ENCODE results near the gene HSCB. TPM values are rescaled to one million over a fixed set of nuclear protein-coding genes. Genes with fewer than 3 reads are reported as not detected.

HSCB gene
- total RNA-seq, 1 donor from 2014 or later: 16.6 TPM

DNA sequence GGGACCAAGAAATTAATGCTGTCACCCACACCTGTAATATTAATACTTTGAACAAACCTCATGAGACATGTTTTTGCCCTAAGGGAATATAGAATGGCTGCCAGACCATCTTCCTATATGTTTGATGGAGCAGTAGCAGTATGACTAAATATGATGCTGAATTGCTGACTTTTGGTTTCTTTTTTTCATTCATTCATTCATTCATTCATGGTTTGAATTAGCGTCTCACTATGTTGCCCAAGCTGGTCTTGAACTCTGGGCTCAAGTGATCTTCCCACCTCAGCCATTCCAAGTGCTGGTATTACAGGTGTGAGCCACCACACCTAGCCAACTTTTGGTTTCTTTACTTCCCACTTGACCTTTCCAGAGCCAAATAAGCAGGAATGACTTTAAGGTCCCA lies 38.5 kb downstream of the HSCB start:
- H3K9me3 Mint-ChIP-seq: no peaks in the 10 kb centered on the region
- no peaks in the 10 kb centered on the region for H3K27me3 Mint-ChIP-seq (ENCODE audit: insufficient read depth)
- peaks cover 44% of the 10 kb centered on the region for H3K36me3 Mint-ChIP-seq (ENCODE audit: low read depth)
- no peak overlapping the region for H3K4me3 Mint-ChIP-seq
- DNase-seq (ENCODE audit: low spot score): no peak
- H3K4me1 Mint-ChIP-seq (ENCODE audit: low read depth): peaks cover 19% of the 10 kb centered on the region
- intact Hi-C loops (cut with micrococcal nuclease): no loop called here
- peak overlapping the region; percentile 32 for H3K27ac Mint-ChIP-seq

DNA sequence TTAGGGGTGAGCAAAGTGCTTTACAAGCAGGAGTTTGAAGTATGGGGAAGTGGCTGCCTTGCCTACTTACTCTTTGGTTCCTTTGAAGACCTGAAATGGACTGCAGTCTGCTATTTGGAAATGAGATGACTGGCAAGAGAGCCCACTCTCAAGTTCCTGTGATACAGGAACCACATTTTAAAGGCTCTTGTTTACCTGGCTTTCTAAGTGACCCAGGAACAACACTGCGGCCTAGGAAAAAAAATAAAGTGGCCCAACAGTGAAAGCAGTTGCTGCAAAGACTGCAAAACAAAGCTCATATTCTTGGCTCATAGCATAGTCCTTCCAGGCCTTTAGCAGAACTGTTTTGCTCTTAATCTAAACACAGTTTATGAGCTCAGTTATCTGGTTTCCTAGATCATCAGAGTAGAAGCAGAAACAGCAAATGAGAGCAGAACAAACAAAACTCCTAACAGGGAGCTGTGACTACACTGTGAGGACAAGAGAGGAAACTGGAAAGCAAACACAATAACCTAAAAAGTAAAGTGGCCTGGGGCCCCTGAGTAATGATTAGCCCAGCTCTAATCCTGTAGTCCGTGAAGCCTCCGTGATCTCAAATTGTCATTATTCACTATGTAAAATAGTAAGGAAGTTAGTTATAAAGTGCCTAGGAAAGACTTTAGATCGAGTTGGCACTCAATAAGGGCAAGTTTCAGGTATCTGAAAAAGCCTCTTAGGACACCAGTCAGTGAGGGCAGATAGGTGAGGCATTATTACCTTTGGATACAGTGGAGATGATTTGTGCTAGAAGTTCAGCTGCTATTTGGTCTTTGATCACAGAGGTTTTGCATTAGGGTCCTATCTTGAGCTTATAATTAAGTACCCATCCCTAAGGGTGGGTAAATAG lies 42.2 kb downstream of the HSCB start:
- no peaks in the 10 kb centered on the region for H3K9me3 Mint-ChIP-seq
- intact Hi-C loops (cut with micrococcal nuclease): no loop called here
- no peak overlapping the region for H3K27ac Mint-ChIP-seq
- H3K4me3 Mint-ChIP-seq: no peak overlapping the region
- H3K36me3 Mint-ChIP-seq (ENCODE audit: low read depth): peaks cover 52% of the 10 kb centered on the region
- H3K27me3 Mint-ChIP-seq (ENCODE audit: insufficient read depth): no peaks in the 10 kb centered on the region
- H3K4me1 Mint-ChIP-seq (ENCODE audit: low read depth): peaks cover 24% of the 10 kb centered on the region
- DNase-seq (ENCODE audit: low spot score): no peak

DNA sequence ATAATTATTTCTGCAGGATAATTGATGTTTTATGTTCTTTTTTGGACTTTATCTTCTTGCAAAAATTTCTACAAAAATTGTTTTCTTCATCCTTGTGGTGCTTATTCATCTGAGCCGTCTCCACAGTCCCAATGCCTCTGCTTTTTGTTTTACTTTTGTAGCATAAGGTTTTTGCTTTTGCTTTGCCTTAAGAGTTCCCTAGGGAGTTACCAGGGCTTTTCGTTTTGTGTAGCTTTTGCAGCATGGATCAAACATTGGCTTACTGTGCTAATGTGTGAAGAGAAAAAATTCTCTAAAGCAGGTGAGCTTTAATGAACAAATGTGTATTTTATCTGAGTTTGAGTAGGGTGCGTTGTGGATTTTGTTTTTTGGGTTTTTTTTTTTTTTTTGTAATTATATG lies 46.8 kb downstream of the HSCB start:
- Mint-ChIP-seq H3K27me3 (ENCODE audit: insufficient read depth) (no peaks in the 10 kb centered on the region), H3K36me3 (ENCODE audit: low read depth) (peaks cover 60% of the 10 kb centered on the region), H3K9me3 (no peaks in the 10 kb centered on the region), H3K4me1 (ENCODE audit: low read depth) (peaks cover 31% of the 10 kb centered on the region), H3K27ac (no peak overlapping the region), H3K4me3 (no peak overlapping the region)
- intact Hi-C loops (cut with micrococcal nuclease): no loop called here
- no peak for DNase-seq (ENCODE audit: low spot score)

DNA sequence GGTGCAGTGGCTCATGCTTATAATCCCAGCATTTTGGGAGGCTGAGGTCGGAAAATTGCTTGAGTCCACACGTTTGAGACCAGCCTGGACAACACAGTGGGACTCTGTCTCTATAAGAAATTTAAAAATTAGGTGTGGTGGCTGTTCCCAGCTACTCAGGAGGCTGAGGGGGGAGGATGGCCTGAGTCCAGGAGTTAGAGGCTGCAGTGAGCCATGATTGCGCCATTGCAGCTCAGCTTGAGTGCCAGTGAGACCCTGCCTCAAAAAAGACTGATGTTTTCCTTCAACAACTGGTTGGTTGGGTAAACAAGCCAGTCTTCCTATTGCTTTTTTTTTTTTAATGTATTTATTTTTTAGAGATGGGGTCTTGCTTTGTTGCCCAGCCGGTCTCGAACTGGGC lies 49.3 kb downstream of the HSCB start:
- no peak for DNase-seq (ENCODE audit: low spot score)
- H3K4me3 Mint-ChIP-seq: no peak overlapping the region
- H3K4me1 Mint-ChIP-seq (ENCODE audit: low read depth): peaks cover 48% of the 10 kb centered on the region
- no peaks in the 10 kb centered on the region for H3K9me3 Mint-ChIP-seq
- H3K36me3 Mint-ChIP-seq (ENCODE audit: low read depth): peaks cover 62% of the 10 kb centered on the region
- H3K27ac Mint-ChIP-seq: no peak overlapping the region
- H3K27me3 Mint-ChIP-seq (ENCODE audit: insufficient read depth): no peaks in the 10 kb centered on the region
- intact Hi-C loops (cut with micrococcal nuclease): loop anchor here (10.0 kb wide), 1 partner anchor 386 kb away; no protein-coding TSS in a partner anchor

DNA sequence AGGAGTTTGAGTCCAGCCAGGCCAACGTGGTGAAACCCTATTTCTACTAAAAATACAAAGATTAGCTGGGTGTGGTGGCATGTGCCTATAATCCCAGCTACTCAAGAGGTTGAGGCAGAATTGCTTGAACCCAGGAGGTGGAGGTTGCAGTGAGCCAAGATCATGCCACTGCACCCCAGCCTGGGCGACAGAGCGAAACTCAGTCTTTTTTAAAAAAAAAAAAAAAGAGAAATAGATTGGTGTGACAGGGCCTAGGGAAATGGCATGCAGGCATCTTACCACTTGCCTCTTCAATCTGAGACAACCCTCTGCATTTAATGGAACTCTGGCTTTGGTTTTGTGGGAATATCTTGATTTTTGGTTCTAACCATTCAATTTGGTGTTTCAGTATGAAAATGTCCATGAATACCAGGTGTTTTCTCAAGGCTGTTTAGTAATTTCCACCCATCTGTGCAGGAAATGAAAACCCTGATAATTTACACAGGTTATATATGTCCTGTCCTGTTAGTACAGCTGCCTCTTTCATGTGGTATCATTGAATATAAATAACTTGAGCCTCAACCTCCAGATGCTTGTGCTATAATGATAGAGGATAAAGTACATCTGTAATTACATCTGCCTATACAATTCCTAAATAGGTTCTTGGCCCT lies 50.1 kb downstream of the HSCB start:
- no peak for DNase-seq (ENCODE audit: low spot score)
- Mint-ChIP-seq H3K36me3 (ENCODE audit: low read depth) (peaks cover 64% of the 10 kb centered on the region), H3K27me3 (ENCODE audit: insufficient read depth) (no peaks in the 10 kb centered on the region), H3K4me1 (ENCODE audit: low read depth) (peaks cover 52% of the 10 kb centered on the region), H3K4me3 (no peak overlapping the region), H3K27ac (peak overlapping the region; percentile 64), H3K9me3 (no peaks in the 10 kb centered on the region)
- intact Hi-C loops (cut with micrococcal nuclease): loop anchor here (10.0 kb wide), 1 partner anchor 387 kb away; no protein-coding TSS in a partner anchor

DNA sequence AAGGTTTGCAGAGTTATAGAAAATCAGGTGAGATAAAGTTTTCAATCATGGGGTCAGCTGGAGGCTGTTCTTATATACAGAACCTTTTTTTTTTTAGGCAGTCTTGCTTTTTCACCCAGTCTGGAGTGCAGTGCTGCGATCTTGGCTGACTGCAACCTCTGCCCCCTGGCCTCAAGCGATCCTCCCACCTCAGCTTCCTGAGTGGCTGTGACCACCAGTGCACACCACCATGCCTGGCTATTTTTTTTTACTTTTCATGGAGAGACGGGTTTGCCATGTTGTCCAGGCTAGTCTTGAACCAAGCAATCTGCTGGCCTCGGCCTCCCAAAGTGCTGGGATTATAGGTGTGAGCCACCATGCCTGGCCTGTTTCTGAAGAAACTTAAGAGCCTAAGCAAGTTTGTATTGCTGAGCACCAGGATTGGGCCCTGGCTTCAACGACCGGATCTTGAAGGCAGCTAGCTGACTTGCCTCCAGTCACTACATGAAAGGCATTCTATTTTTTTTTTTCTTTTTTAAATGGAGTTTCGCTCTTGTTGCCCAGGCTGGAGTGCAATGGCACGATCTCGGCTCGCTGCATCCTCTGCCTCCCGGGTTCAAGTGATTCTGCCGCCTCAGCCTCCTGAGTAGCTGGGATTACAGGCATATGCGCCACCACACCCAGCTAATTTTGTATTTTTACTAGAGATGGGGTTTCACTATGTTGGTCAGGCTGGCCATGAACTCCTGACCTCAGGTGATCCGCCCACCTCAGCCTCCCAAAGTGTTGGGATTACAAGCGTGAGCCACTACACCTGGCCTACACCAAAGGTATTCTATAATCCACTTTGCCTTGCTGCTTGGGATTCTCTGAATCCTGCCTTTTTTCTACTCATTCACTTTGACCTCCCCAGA lies 50.9 kb downstream of the HSCB start:
- H3K9me3 Mint-ChIP-seq: no peaks in the 10 kb centered on the region
- intact Hi-C loops (cut with micrococcal nuclease): loop anchor here (10.0 kb wide), 1 partner anchor 388 kb away; no protein-coding TSS in a partner anchor
- H3K36me3 Mint-ChIP-seq (ENCODE audit: low read depth): peaks cover 68% of the 10 kb centered on the region
- H3K27me3 Mint-ChIP-seq (ENCODE audit: insufficient read depth): no peaks in the 10 kb centered on the region
- H3K4me1 Mint-ChIP-seq (ENCODE audit: low read depth): peaks cover 55% of the 10 kb centered on the region
- H3K27ac Mint-ChIP-seq: peak overlapping the region; percentile 64
- H3K4me3 Mint-ChIP-seq: no peak overlapping the region
- no peak for DNase-seq (ENCODE audit: low spot score)

DNA sequence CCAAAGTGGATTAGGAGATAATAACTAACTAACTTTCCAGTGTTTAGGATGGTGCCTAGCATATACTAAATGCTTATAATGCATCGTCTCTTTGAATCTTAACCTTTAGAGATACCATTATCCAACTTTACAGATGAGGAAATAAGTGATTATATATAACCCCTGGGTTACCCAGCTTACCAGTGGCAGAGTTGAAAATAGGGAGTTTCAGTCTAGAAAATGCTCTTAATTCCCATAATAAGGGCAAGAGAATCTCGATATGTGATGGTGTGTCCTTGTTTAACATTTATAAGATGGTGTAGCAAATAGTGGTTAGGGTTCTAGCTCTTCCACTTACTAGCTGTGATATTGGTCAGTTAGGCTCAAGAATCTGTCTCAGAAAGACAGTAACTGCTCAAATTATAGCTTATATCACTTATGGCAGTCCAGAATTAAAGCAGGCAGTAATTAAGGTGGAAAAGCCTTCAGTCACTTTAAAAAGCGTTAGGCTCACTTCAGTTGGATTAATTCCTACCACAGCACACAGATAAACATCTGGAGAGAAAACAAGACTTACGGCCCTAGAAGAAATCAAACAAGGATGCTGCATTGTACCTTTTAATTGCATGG lies 52.2 kb downstream of the HSCB start:
- no peaks in the 10 kb centered on the region for H3K27me3 Mint-ChIP-seq (ENCODE audit: insufficient read depth)
- intact Hi-C loops (cut with micrococcal nuclease): loop anchor here (10.0 kb wide), 1 partner anchor 389 kb away; no protein-coding TSS in a partner anchor
- H3K27ac Mint-ChIP-seq: peak overlapping the region; percentile 63

DNA sequence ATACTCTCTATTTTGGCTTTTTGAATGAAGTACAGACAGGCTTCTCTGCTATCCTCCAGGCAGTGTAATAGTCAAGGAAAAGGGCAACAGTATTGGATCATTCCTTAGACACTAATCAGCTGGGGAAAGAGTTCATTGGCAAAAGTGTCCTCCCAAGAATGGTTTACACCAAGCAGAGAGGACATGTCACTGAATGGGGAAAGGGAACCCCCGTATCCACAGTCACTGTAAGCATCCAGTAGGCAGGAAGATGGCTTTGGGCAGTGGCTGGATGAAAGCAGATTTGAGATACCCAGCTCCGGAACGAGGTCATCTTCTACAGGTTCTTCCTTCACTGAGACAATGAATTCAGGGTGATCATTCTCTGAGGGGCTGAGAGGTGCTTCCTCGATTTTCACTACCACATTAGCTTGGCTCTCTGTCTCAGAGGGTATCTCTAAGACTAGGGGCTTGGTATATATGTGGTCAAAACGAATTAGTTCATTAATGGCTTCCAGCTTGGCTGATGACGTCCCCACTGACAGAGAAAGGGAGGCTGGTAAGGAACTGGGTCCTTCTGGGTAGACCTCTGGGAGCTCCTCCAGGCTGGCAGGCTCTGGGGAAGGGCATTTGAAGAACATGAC lies 53.3 kb downstream of the HSCB start:
- H3K4me1 Mint-ChIP-seq (ENCODE audit: low read depth): peaks cover 68% of the 10 kb centered on the region
- H3K9me3 Mint-ChIP-seq: no peaks in the 10 kb centered on the region
- peak overlapping the region; percentile 55 for H3K27ac Mint-ChIP-seq
- H3K36me3 Mint-ChIP-seq (ENCODE audit: low read depth): peaks cover 67% of the 10 kb centered on the region
- intact Hi-C loops (cut with micrococcal nuclease): loop anchor here (5.0 to 10.0 kb wide), 2 partner anchors 123 to 390 kb away; no protein-coding TSS in a partner anchor
- H3K27me3 Mint-ChIP-seq (ENCODE audit: insufficient read depth): peaks cover 2% of the 10 kb centered on the region
- DNase-seq (ENCODE audit: low spot score): no peak
- H3K4me3 Mint-ChIP-seq: peak overlapping the region; percentile 96

More for the DNA sequence above, 52.2 kb downstream of the HSCB start:
- H3K36me3 Mint-ChIP-seq (ENCODE audit: low read depth): peaks cover 71% of the 10 kb centered on the region
- no peaks in the 10 kb centered on the region for H3K9me3 Mint-ChIP-seq
- peak overlapping the region; percentile 66 for H3K4me3 Mint-ChIP-seq
- no peak for DNase-seq (ENCODE audit: low spot score)
- H3K4me1 Mint-ChIP-seq (ENCODE audit: low read depth): peaks cover 64% of the 10 kb centered on the region

DNA sequence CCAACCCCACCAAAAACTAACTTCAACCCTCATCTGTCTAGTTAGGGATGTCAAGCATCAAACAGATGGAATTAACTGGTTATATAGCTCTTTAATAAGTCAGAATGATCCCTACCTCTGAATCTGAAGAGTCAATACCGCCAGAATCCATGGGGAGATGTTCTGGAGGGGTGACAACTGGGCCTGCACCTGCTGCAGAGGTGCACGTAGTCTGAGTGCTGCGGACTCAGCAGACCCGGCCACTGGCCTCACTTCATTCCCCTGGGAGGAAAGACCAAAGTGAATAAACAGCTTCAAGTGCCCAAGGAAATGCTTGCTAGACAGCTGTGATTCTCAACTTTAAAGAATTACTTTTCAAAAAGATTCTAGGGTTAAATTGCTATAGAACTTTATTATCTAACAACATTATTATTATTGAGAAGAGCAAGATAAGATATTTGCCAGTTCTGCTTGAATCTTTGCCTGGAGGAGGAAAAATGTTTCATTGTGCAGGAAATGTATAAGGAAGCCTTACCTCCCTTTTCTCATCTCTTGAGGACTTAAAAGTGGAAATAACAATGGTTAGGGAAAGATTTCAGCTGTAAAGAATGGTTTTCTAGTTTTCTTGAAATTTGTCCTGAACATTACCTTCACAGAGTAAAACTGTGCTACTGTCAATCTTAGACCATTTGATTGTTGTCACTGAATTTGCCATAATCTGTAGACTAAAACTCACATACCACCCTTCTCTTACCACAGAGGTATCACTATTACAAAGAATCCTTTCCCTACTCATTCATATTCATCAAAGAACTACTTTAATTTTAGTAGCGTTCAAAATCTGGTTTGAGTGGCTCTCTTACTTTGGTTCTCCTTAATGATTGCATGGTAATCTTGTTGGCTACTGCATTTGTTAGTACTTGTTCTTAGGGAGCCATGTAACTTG lies 54.4 kb downstream of the HSCB start:
- Mint-ChIP-seq H3K9me3 (no peaks in the 10 kb centered on the region), H3K4me3 (peak overlapping the region; percentile 96), H3K4me1 (ENCODE audit: low read depth) (peaks cover 68% of the 10 kb centered on the region), H3K36me3 (ENCODE audit: low read depth) (peaks cover 61% of the 10 kb centered on the region), H3K27me3 (ENCODE audit: insufficient read depth) (peaks cover 2% of the 10 kb centered on the region), H3K27ac (peak overlapping the region; percentile 69)
- intact Hi-C loops (cut with micrococcal nuclease): loop anchor here (5.0 to 10.0 kb wide), 2 partner anchors 124 to 391 kb away; no protein-coding TSS in a partner anchor
- DNase-seq (ENCODE audit: low spot score): no peak

DNA sequence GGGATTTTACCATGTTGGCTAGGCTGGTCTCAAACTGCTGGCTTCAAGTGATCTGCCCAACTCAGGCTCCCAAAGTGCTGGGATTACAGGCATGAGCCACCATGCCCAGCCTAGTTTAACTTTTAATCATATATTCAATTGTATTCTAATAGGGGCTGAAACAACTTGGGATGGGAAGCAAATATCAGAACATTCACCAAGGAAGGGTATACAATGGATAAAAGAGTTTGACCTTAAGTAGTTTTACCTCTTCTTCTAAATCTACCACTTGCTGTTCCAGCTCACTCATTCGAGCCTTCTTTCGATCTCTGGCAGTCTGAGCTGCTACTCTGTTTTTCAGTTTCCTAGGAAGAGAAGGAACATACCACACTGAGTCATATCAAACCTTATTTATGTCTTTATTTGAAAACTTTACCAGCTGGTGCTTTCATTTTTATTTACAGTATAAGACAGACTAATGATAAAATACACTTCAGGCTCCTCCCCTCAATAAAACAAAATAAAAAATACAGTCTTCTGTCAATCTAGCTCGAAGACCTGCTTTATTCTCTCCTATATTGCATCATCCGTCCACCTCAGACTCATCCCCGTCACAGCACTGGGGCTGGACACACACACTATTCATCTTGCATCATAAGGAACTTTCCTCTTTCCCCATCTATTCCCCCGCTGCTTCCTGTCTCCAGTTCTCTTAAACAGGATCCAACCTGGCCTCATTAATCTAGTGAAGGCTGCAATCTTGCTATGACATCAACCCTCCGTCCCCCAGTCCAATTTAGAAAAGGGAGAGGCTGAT lies 57.2 kb downstream of the HSCB start:
- intact Hi-C loops (cut with micrococcal nuclease): loop anchor here (1.0 to 10.0 kb wide), 8 partner anchors 12 to 394 kb away; partner anchors contain the start of gene ZNRF3
- peaks cover 60% of the 10 kb centered on the region for H3K4me1 Mint-ChIP-seq (ENCODE audit: low read depth)
- peak overlapping the region; percentile 96 for H3K4me3 Mint-ChIP-seq
- H3K27ac Mint-ChIP-seq: peak overlapping the region; percentile 98
- peaks cover 51% of the 10 kb centered on the region for H3K36me3 Mint-ChIP-seq (ENCODE audit: low read depth)
- DNase-seq (ENCODE audit: low spot score): no peak
- H3K27me3 Mint-ChIP-seq (ENCODE audit: insufficient read depth): peaks cover 2% of the 10 kb centered on the region
- H3K9me3 Mint-ChIP-seq: no peaks in the 10 kb centered on the region

Data from activated T-helper 1 cell treated with anti-CD3 and anti-CD28 coated beads, Interleukin-12 subunit alpha, Interleukin-12 subunit beta, Interleukin-2, Interleukin-4 antibody, amounts not matched to agents 30 ng/mL and 10 ng/mL and 1 ng/mL, durations not matched to agents 14 hours and 24 hours and 36 hours (primary cell).